WTC11 (cell line): ENCODE measurements around the gene NXPH4. TPM values are rescaled to one million over a fixed set of nuclear protein-coding genes. Genes with fewer than 3 reads are reported as not detected.

ENCODE experiments used
- ATAC-seq: fragments of 200-7000 bp; cut with Tn5 transposase; 2 replicates; pipeline ENCODE4 v1.10.0; 2021; ENCODE audit warnings: mild to moderate bottlenecking, moderate library complexity
- CTCF ChIA-PET: fragments of 300-600 bp; sonication (Branson Sonifier 250); formaldehyde crosslinking; loops from one replicate; lab custom pipeline; 2021; ENCODE audit warnings: antibody characterized with exemption; lab: Charles Lee
- POLR2A ChIA-PET: fragments of 350-600 bp; sonication (Branson Sonifier 250); formaldehyde crosslinking; loops from one replicate; lab custom pipeline; 2021; ENCODE audit warnings: antibody characterized with exemption; lab: Charles Lee
- DNase-seq: peaks from one replicate; pipeline ENCODE4 v3.0.0; 2021; ENCODE audit warnings: low spot score
- H3K27ac Mint-ChIP-seq: 2 replicates; pipeline ENCODE4 v1.8.0; 2021; ENCODE audit warnings: mixed read lengths
- H3K27me3 Mint-ChIP-seq: 2 replicates; pipeline ENCODE4 v1.8.0; 2021; ENCODE audit warnings: low read depth, mild to moderate bottlenecking, moderate library complexity, mixed read lengths
- H3K36me3 Mint-ChIP-seq: 2 replicates; pipeline ENCODE4 v1.8.0; 2021; ENCODE audit warnings: mixed read lengths
- H3K4me1 Mint-ChIP-seq: 2 replicates; pipeline ENCODE4 v1.8.0; 2022; ENCODE audit warnings: mixed read lengths
- H3K4me3 Mint-ChIP-seq: 2 replicates; pipeline ENCODE4 v1.8.0; 2021; ENCODE audit warnings: mild to moderate bottlenecking, moderate library complexity, mixed read lengths
- H3K9me3 Mint-ChIP-seq: 2 replicates; pipeline ENCODE4 v1.8.0; 2021; ENCODE audit warnings: mixed read lengths
- CREM ChIP-seq: sonication (generic); formaldehyde crosslinking; IDR thresholded peaks from 2 replicates; pipeline ENCODE4 v1.8.1; 2022; ENCODE audit warnings: mild to moderate bottlenecking, missing genetic modification reagents, moderate library complexity
- EMX1 ChIP-seq: fragments of 250-450 bp; sonication (Bioruptor Pico); IDR thresholded peaks from 2 replicates; pipeline ENCODE4 v1.8.0; 2021; ENCODE audit warnings: mild to moderate bottlenecking
- FOXP1 ChIP-seq: sonication (generic); formaldehyde crosslinking; IDR thresholded peaks from 2 replicates; pipeline ENCODE4 v1.8.0; 2022; ENCODE audit warnings: missing genetic modification reagents, mild to moderate bottlenecking, moderate library complexity, borderline replicate concordance
- GRHL2 ChIP-seq: fragments of 250-450 bp; sonication (Bioruptor Pico); IDR thresholded peaks from 2 replicates; pipeline ENCODE4 v1.8.0; 2022; ENCODE audit warnings: mild to moderate bottlenecking, moderate library complexity; ENCODE audit not compliant: insufficient replicate concordance, severe bottlenecking
- JUN ChIP-seq: sonication (generic); formaldehyde crosslinking; IDR thresholded peaks from 2 replicates; pipeline ENCODE4 v1.8.0; 2023; ENCODE audit warnings: mild to moderate bottlenecking, missing genetic modification reagents
- MXD4 ChIP-seq: fragments of 250-450 bp; sonication (Bioruptor Pico); IDR thresholded peaks from 2 replicates; pipeline ENCODE4 v1.8.0; 2021; ENCODE audit warnings: mild to moderate bottlenecking, moderate library complexity, borderline replicate concordance
- NFATC4 ChIP-seq: fragments of 250-450 bp; sonication (Bioruptor Pico); IDR thresholded peaks from 2 replicates; pipeline ENCODE4 v1.9.0; 2021; ENCODE audit warnings: mild to moderate bottlenecking
- OVOL2 ChIP-seq: fragments of 250-450 bp; sonication (Bioruptor Pico); IDR thresholded peaks from 2 replicates; pipeline ENCODE4 v1.9.0; 2021; ENCODE audit warnings: mild to moderate bottlenecking, borderline replicate concordance
- PRRX2 ChIP-seq: fragments of 250-450 bp; sonication (Bioruptor Pico); IDR thresholded peaks from 2 replicates; pipeline ENCODE4 v1.8.0; 2021; ENCODE audit warnings: mild to moderate bottlenecking
- SMAD3 ChIP-seq: sonication (generic); formaldehyde crosslinking; IDR thresholded peaks from 2 replicates; pipeline ENCODE4 v1.8.0; 2022; ENCODE audit warnings: missing genetic modification reagents, mild to moderate bottlenecking, borderline replicate concordance
- SMAD4 ChIP-seq: sonication (generic); formaldehyde crosslinking; IDR thresholded peaks from 2 replicates; pipeline ENCODE4 v1.8.0; 2022; ENCODE audit warnings: mild to moderate bottlenecking, missing genetic modification reagents
- ZNF121 ChIP-seq: sonication (generic); formaldehyde crosslinking; IDR thresholded peaks from 2 replicates; pipeline ENCODE4 v1.8.0; 2023; ENCODE audit warnings: missing genetic modification reagents
- ZNF263 ChIP-seq: sonication (generic); formaldehyde crosslinking; IDR thresholded peaks from 2 replicates; pipeline ENCODE4 v1.8.1; 2022; ENCODE audit warnings: low read depth, mild to moderate bottlenecking, moderate library complexity, missing genetic modification reagents
- ZNF317 ChIP-seq: sonication (generic); formaldehyde crosslinking; IDR thresholded peaks from 2 replicates; pipeline ENCODE4 v1.8.1; 2023; ENCODE audit warnings: low read depth, mild to moderate bottlenecking, moderate library complexity, missing genetic modification reagents, borderline replicate concordance
- ZNF416 ChIP-seq: fragments of 250-450 bp; sonication (Bioruptor Pico); IDR thresholded peaks from 2 replicates; pipeline ENCODE4 v1.9.0; 2021; ENCODE audit warnings: mild to moderate bottlenecking, inconsistent platforms
- ZNF671 ChIP-seq: fragments of 250-450 bp; sonication (Bioruptor Pico); IDR thresholded peaks from 2 replicates; pipeline ENCODE4 v1.8.0; 2021; ENCODE audit warnings: mild to moderate bottlenecking
- total RNA-seq: library from RNA; stranded (reverse); gene quantifications from 3 replicates; pipeline ENCODE4 v1.2.3, GENCODE V29; 2021
- TF ChIP-seq, protein P1 (sequence below): sonication (generic); formaldehyde crosslinking; IDR thresholded peaks from 2 replicates; pipeline ENCODE4 v1.8.1; 2023; ENCODE audit warnings: mild to moderate bottlenecking, moderate library complexity, missing genetic modification reagents
- TF ChIP-seq, protein P2 (sequence below): sonication (generic); formaldehyde crosslinking; IDR thresholded peaks from 2 replicates; pipeline ENCODE4 v1.8.1; 2022; ENCODE audit warnings: low read depth, missing genetic modification reagents, borderline replicate concordance
- TF ChIP-seq, protein P3 (sequence below): fragments of 250-450 bp; sonication (Bioruptor Pico); IDR thresholded peaks from 2 replicates; pipeline ENCODE4 v1.8.0; 2021; ENCODE audit warnings: mild to moderate bottlenecking
- TF ChIP-seq, protein P4 (sequence below): sonication (generic); formaldehyde crosslinking; IDR thresholded peaks from 2 replicates; pipeline ENCODE4 v1.8.0; 2022; ENCODE audit warnings: mild to moderate bottlenecking, missing genetic modification reagents
- TF ChIP-seq, protein P5 (sequence below): sonication (generic); formaldehyde crosslinking; IDR thresholded peaks from 2 replicates; pipeline ENCODE4 v1.8.0; 2023; ENCODE audit warnings: mild to moderate bottlenecking, missing genetic modification reagents
- TF ChIP-seq, protein P6 (sequence below): fragments of 250-450 bp; sonication (Bioruptor Pico); IDR thresholded peaks from 2 replicates; pipeline ENCODE4 v1.9.0; 2021; ENCODE audit warnings: mild to moderate bottlenecking

The NXPH4 gene
- total RNA-seq, 1 experiment from 2014 or later: 4.9 TPM

DNA sequence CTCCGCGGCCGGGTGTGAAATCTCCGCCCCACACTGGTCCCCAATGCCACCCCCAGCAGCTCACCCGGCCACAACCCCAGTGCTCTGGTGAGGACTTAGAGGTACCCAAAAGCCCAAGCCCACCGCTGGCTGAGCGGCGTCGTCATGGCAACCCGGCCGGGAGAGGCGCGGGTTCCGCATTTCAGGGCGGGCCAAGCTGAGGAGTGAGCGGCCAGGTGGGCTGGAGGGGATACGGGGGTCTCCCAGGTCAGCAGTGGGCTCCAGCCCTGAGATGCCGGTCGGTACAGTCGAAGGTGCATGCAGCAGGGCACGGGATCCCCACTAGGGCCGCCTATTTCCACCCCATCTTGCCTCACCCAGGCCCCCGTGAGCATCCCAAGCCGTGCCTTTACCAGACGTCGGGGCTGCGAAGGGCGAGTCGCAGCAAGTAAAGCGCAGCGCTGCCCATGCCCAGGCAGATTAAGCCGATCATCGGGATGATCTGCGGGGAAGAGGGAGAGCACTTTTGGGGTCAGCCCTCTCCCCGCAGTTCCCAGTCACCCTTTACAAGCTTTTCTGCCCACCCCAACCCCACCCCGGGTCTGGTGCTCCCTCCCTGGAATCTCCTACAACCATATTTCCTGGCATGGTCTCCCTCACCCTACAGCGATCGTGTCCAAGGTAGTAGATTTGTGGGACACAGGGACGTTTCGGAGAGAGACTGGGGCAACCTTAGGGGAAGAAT is 19.8 kb downstream of the NXPH4 start:
- ChIA-PET POLR2A (interaction anchor here (0.6 to 9.7 kb wide), 5 partner anchors 10 to 22 kb away, joined by 3 to 97 read pairs (median 9); partner anchors contain the start of gene NXPH4), CTCF (interaction anchor here (10.7 to 18.5 kb wide), 2 partner anchors 10 to 22 kb away, joined by 415 to 660 read pairs; partner anchors contain the start of genes NXPH4 and SHMT2)
- peak; percentile 81; the same call in 1 of the 2 replicates for TF ChIP-seq PRRX2
- TF ChIP-seq, protein P1, sequence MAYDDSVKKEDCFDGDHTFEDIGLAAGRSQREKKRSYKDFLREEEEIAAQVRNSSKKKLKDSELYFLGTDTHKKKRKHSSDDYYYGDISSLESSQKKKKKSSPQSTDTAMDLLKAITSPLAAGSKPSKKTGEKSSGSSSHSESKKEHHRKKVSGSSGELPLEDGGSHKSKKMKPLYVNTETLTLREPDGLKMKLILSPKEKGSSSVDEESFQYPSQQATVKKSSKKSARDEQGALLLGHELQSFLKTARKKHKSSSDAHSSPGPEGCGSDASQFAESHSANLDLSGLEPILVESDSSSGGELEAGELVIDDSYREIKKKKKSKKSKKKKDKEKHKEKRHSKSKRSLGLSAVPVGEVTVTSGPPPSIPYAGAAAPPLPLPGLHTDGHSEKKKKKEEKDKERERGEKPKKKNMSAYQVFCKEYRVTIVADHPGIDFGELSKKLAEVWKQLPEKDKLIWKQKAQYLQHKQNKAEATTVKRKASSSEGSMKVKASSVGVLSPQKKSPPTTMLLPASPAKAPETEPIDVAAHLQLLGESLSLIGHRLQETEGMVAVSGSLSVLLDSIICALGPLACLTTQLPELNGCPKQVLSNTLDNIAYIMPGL (CRISPR knock-in tag): peak; percentile 43; the same call in 1 of the 2 replicates
- TF ChIP-seq ZNF263 (CRISPR knock-in tag): peak; percentile 73; the same call in 1 of the 2 replicates
- no peak for TF ChIP-seq SMAD3 (CRISPR knock-in tag)
- peak; percentile 32; the same call in 1 of the 2 replicates for TF ChIP-seq CREM (CRISPR knock-in tag)
- TF ChIP-seq JUN (CRISPR knock-in tag): 0 out of 2 replicates have a peak, but pooled peaks have one; percentile 15
- no peak for TF ChIP-seq OVOL2 (CRISPR knock-in tag)
- peak; percentile 66; the same call in 1 of the 2 replicates for TF ChIP-seq ZNF671 (CRISPR knock-in tag)
- TF ChIP-seq, protein P2, sequence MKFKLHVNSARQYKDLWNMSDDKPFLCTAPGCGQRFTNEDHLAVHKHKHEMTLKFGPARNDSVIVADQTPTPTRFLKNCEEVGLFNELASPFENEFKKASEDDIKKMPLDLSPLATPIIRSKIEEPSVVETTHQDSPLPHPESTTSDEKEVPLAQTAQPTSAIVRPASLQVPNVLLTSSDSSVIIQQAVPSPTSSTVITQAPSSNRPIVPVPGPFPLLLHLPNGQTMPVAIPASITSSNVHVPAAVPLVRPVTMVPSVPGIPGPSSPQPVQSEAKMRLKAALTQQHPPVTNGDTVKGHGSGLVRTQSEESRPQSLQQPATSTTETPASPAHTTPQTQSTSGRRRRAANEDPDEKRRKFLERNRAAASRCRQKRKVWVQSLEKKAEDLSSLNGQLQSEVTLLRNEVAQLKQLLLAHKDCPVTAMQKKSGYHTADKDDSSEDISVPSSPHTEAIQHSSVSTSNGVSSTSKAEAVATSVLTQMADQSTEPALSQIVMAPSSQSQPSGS: no peak
- TF ChIP-seq NFATC4 (CRISPR knock-in tag): peak; percentile 75; the same call in 1 of the 2 replicates
- no peak for TF ChIP-seq ZNF121 (CRISPR knock-in tag)
- TF ChIP-seq, protein P3, sequence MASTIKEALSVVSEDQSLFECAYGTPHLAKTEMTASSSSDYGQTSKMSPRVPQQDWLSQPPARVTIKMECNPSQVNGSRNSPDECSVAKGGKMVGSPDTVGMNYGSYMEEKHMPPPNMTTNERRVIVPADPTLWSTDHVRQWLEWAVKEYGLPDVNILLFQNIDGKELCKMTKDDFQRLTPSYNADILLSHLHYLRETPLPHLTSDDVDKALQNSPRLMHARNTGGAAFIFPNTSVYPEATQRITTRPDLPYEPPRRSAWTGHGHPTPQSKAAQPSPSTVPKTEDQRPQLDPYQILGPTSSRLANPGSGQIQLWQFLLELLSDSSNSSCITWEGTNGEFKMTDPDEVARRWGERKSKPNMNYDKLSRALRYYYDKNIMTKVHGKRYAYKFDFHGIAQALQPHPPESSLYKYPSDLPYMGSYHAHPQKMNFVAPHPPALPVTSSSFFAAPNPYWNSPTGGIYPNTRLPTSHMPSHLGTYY: peak; percentile 83; the same call in 1 of the 2 replicates
- TF ChIP-seq, protein P4, sequence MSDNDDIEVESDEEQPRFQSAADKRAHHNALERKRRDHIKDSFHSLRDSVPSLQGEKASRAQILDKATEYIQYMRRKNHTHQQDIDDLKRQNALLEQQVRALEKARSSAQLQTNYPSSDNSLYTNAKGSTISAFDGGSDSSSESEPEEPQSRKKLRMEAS: peak; percentile 55; the same call in 1 of the 2 replicates
- TF ChIP-seq, protein P5, sequence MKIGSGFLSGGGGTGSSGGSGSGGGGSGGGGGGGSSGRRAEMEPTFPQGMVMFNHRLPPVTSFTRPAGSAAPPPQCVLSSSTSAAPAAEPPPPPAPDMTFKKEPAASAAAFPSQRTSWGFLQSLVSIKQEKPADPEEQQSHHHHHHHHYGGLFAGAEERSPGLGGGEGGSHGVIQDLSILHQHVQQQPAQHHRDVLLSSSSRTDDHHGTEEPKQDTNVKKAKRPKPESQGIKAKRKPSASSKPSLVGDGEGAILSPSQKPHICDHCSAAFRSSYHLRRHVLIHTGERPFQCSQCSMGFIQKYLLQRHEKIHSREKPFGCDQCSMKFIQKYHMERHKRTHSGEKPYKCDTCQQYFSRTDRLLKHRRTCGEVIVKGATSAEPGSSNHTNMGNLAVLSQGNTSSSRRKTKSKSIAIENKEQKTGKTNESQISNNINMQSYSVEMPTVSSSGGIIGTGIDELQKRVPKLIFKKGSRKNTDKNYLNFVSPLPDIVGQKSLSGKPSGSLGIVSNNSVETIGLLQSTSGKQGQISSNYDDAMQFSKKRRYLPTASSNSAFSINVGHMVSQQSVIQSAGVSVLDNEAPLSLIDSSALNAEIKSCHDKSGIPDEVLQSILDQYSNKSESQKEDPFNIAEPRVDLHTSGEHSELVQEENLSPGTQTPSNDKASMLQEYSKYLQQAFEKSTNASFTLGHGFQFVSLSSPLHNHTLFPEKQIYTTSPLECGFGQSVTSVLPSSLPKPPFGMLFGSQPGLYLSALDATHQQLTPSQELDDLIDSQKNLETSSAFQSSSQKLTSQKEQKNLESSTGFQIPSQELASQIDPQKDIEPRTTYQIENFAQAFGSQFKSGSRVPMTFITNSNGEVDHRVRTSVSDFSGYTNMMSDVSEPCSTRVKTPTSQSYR (CRISPR knock-in tag): peak; percentile 60; the same call in 1 of the 2 replicates
- peak; percentile 84; the same call in 1 of the 2 replicates for TF ChIP-seq EMX1 (CRISPR knock-in tag)
- TF ChIP-seq, protein P6, sequence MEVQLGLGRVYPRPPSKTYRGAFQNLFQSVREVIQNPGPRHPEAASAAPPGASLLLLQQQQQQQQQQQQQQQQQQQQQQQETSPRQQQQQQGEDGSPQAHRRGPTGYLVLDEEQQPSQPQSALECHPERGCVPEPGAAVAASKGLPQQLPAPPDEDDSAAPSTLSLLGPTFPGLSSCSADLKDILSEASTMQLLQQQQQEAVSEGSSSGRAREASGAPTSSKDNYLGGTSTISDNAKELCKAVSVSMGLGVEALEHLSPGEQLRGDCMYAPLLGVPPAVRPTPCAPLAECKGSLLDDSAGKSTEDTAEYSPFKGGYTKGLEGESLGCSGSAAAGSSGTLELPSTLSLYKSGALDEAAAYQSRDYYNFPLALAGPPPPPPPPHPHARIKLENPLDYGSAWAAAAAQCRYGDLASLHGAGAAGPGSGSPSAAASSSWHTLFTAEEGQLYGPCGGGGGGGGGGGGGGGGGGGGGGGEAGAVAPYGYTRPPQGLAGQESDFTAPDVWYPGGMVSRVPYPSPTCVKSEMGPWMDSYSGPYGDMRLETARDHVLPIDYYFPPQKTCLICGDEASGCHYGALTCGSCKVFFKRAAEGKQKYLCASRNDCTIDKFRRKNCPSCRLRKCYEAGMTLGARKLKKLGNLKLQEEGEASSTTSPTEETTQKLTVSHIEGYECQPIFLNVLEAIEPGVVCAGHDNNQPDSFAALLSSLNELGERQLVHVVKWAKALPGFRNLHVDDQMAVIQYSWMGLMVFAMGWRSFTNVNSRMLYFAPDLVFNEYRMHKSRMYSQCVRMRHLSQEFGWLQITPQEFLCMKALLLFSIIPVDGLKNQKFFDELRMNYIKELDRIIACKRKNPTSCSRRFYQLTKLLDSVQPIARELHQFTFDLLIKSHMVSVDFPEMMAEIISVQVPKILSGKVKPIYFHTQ: 0 out of 2 replicates have a peak, but pooled peaks have one; percentile 2
- peak; percentile 61; the same call in 1 of the 2 replicates for TF ChIP-seq ZNF416 (CRISPR knock-in tag)
- TF ChIP-seq ZNF317 (CRISPR knock-in tag): no peak
- TF ChIP-seq GRHL2: no peak
- no peak for TF ChIP-seq MXD4 (CRISPR knock-in tag)
- TF ChIP-seq SMAD4: no peak
- peak; percentile 38; the same call in 1 of the 2 replicates for TF ChIP-seq FOXP1
- Mint-ChIP-seq H3K9me3 (no peaks in the 10 kb centered on the region), H3K27me3 (peaks cover 71% of the 10 kb centered on the region), H3K4me1 (peaks cover 50% of the 10 kb centered on the region), H3K4me3 (peak overlapping the region; percentile 33; the same call in 1 of the 2 replicates), H3K27ac (no peak overlapping the region), H3K36me3 (peaks cover 30% of the 10 kb centered on the region)
- peak; percentile 82 for DNase-seq
- ATAC-seq: peak; percentile 1
